Measurements from ENCODE around the gene ATG5. TPM values are rescaled to one million over a fixed set of nuclear protein-coding genes. Genes with fewer than 3 reads are reported as not detected.

ATG5 gene
- polyA plus RNA-seq, 1 experiment = 53.9 TPM

GRCh38 chr6:106182455-106182854 lies 143.1 kb downstream of the ATG5 start:
- POLR2A ChIA-PET = interaction anchor here (0.9 to 1.4 kb wide), 2 partner anchors 12 to 19 kb away, joined by 4 to 6 read pairs; no protein-coding TSS in a partner anchor
- H3K27me3 ChIP-seq (ENCODE audit: control insufficient read depth, insufficient read depth, low read length) = no peaks in the 10 kb centered on the region
- no peak overlapping the region for H3K4me3 ChIP-seq (ENCODE audit: low read depth, low read length)
- H3K9me3 ChIP-seq (ENCODE audit: control insufficient read depth, insufficient read depth, low read length) = no peaks in the 10 kb centered on the region
- no peak for TF ChIP-seq CTCF (IDR thresholded peaks at IDR 0.05; ENCODE audit: low read depth, low read length)
- no peak for DNase-seq (ENCODE audit: low read depth, low spot score)
- no peak overlapping the region for H3K27ac ChIP-seq (ENCODE audit: low read depth, low read length)
- CTCF ChIA-PET = interaction anchor here (0.6 to 2.8 kb wide), 7 partner anchors 19 to 752 kb away, joined by 3 to 14 read pairs (median 3); partner anchors contain the start of gene PRDM1

DNA sequence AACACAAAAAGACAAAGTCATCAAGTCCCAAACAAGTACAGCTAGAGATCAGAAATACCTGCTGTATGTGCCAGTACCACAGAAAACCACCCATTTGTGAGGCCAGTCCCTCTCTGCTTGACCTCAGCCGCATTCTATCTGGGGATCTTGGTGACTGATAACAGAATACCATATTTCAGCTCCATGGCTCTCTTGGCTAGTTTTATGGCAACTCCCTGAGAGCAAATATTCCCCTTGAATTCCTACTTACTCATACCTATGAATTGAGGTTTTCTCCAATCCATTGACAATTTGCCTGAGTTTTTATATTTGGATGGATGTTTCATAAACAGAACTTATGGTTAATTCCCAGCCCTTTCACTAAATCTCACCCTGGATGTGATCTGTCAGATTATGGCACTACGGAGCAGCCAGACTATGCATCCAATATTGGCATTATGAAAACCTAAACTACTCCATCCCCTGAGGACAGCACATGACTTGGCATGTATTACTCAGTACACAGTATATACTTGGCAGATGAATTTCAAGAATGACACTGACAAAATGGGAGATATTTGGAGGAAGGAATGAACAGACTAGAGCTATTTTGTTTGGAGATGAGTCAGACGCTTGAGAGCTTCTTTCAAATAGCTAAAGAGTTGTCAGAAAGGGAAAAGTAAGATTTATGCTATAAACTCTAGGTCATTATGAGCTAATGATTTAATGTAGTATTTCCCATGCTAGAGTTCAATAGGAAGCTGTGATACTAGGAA lies 143.7 kb downstream of the ATG5 start:
- POLR2A ChIA-PET = interaction anchor here (0.9 to 1.4 kb wide), 2 partner anchors 13 to 18 kb away, joined by 4 to 6 read pairs; no protein-coding TSS in a partner anchor

GRCh38 chr6:106180208-106180607 lies 145.4 kb downstream of the ATG5 start:
- no peak for TF ChIP-seq CTCF (IDR thresholded peaks at IDR 0.05; ENCODE audit: low read depth, low read length)
- POLR2A ChIA-PET = no interaction called here
- Histone ChIP-seq H3K9me3 (ENCODE audit: control insufficient read depth, insufficient read depth, low read length) (no peaks in the 10 kb centered on the region), H3K4me3 (ENCODE audit: low read depth, low read length) (no peak overlapping the region), H3K27ac (ENCODE audit: low read depth, low read length) (no peak overlapping the region), H3K27me3 (ENCODE audit: control insufficient read depth, insufficient read depth, low read length) (no peaks in the 10 kb centered on the region)
- DNase-seq (ENCODE audit: low read depth, low spot score) = no peak
- CTCF ChIA-PET = no interaction called here

More for the DNA sequence above, 143.7 kb downstream of the ATG5 start:
- no peak for DNase-seq (ENCODE audit: low read depth, low spot score)
- CTCF ChIA-PET = interaction anchor here (0.6 to 2.8 kb wide), 7 partner anchors 18 to 751 kb away, joined by 3 to 14 read pairs (median 3); partner anchors contain the start of gene PRDM1
- H3K4me3 ChIP-seq (ENCODE audit: low read depth, low read length) = no peak overlapping the region
- H3K9me3 ChIP-seq (ENCODE audit: control insufficient read depth, insufficient read depth, low read length) = no peaks in the 10 kb centered on the region
- H3K27ac ChIP-seq (ENCODE audit: low read depth, low read length) = no peak overlapping the region
- H3K27me3 ChIP-seq (ENCODE audit: control insufficient read depth, insufficient read depth, low read length) = no peaks in the 10 kb centered on the region
- TF ChIP-seq CTCF (IDR thresholded peaks at IDR 0.05; ENCODE audit: low read depth, low read length) = no peak

GRCh38 chr6:106178900-106179299 lies 146.7 kb downstream of the ATG5 start:
- POLR2A ChIA-PET = interaction anchor here (0.8 kb wide), 1 partner anchor 402 kb away, joined by 3 read pairs; no protein-coding TSS in a partner anchor
- Histone ChIP-seq H3K9me3 (ENCODE audit: control insufficient read depth, insufficient read depth, low read length) (no peaks in the 10 kb centered on the region), H3K4me3 (ENCODE audit: low read depth, low read length) (no peak overlapping the region), H3K27me3 (ENCODE audit: control insufficient read depth, insufficient read depth, low read length) (no peaks in the 10 kb centered on the region), H3K27ac (ENCODE audit: low read depth, low read length) (no peak overlapping the region)
- no peak for DNase-seq (ENCODE audit: low read depth, low spot score)
- CTCF ChIA-PET = no interaction called here
- no peak for TF ChIP-seq CTCF (IDR thresholded peaks at IDR 0.05; ENCODE audit: low read depth, low read length)

GRCh38 chr6:106177786-106178185 lies 147.8 kb downstream of the ATG5 start:
- H3K4me3 ChIP-seq (ENCODE audit: low read depth, low read length) = no peak overlapping the region
- POLR2A ChIA-PET = interaction anchor here (0.7 kb wide), 1 partner anchor 48 kb away, joined by 8 read pairs; no protein-coding TSS in a partner anchor
- H3K9me3 ChIP-seq (ENCODE audit: control insufficient read depth, insufficient read depth, low read length) = no peaks in the 10 kb centered on the region
- CTCF ChIA-PET = interaction anchor here (1.0 kb wide), 1 partner anchor 61 kb away, joined by 3 read pairs; no protein-coding TSS in a partner anchor
- no peak for TF ChIP-seq CTCF (IDR thresholded peaks at IDR 0.05; ENCODE audit: low read depth, low read length)
- no peak for DNase-seq (ENCODE audit: low read depth, low spot score)
- H3K27ac ChIP-seq (ENCODE audit: low read depth, low read length) = no peak overlapping the region
- no peaks in the 10 kb centered on the region for H3K27me3 ChIP-seq (ENCODE audit: control insufficient read depth, insufficient read depth, low read length)
